Osteocyte (in vitro differentiated cells): Measurements from ENCODE around the gene SH3RF1. TPM values are rescaled to one million over a fixed set of nuclear protein-coding genes. Genes with fewer than 3 reads are reported as not detected.

Source experiments
- DNase-seq: peaks from one replicate; pipeline ENCODE4 v3.0.0; 2021; ENCODE audit warnings: mixed read lengths; ENCODE audit not compliant: unreplicated experiment; ENCODE audit errors: extremely low spot score
- H3K27ac Mint-ChIP-seq: one replicate; pipeline ENCODE4 v1.8.0; 2021; ENCODE audit warnings: mild to moderate bottlenecking, mixed read lengths; ENCODE audit not compliant: unreplicated experiment
- H3K27me3 Mint-ChIP-seq: one replicate; pipeline ENCODE4 v1.8.0; 2021; ENCODE audit warnings: mixed read lengths; ENCODE audit not compliant: unreplicated experiment
- H3K36me3 Mint-ChIP-seq: one replicate; pipeline ENCODE4 v1.8.0; 2021; ENCODE audit warnings: mixed read lengths; ENCODE audit not compliant: unreplicated experiment
- H3K4me1 Mint-ChIP-seq: one replicate; pipeline ENCODE4 v1.8.0; 2021; ENCODE audit warnings: mixed read lengths; ENCODE audit not compliant: unreplicated experiment
- H3K4me3 Mint-ChIP-seq: one replicate; pipeline ENCODE4 v1.8.0; 2021; ENCODE audit warnings: mild to moderate bottlenecking, moderate library complexity, mixed read lengths; ENCODE audit not compliant: unreplicated experiment
- H3K9me3 Mint-ChIP-seq: one replicate; pipeline ENCODE4 v1.8.0; 2021; ENCODE audit warnings: mixed read lengths; ENCODE audit not compliant: unreplicated experiment
- total RNA-seq: library from RNA; stranded (reverse); gene quantifications from 2 replicates; pipeline ENCODE4 v1.2.1, GENCODE V29; 2021
- TF ChIP-seq, protein P1 (sequence below): fragments of 200-600 bp; sonication (generic); IDR thresholded peaks from 2 replicates; pipeline ENCODE4 v1.5.0; 2021; ENCODE audit warnings: antibody characterized with exemption, mild to moderate bottlenecking, moderate library complexity

SH3RF1 gene
- total RNA-seq, 1 donor from 2014 or later = 31.8 TPM

DNA sequence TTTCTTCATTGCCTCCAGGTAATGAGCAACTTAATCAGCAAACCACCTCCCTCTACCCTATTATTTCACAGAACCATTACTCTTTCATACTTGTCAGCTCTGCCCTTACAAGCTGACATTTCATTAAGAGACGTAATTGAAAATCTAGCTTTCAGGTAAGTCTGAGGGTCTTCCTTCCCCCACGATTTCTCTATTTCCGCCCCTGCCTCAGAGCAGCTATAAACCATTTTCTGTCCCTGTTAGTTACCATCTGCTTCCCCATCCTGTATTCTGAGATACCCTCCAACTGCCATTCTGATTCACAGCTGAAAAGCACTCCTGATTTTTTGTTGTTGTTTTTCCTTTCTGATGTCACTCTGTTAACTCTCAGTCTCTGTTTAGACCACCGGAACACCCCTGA lies 37.1 kb downstream of the SH3RF1 start:
- H3K36me3 Mint-ChIP-seq = peaks cover 3% of the 10 kb centered on the region
- H3K4me1 Mint-ChIP-seq = peaks cover 63% of the 10 kb centered on the region
- no peaks in the 10 kb centered on the region for H3K27me3 Mint-ChIP-seq
- H3K27ac Mint-ChIP-seq = peak overlapping the region; percentile 66
- DNase-seq = no peak
- no peaks in the 10 kb centered on the region for H3K9me3 Mint-ChIP-seq
- no peak overlapping the region for H3K4me3 Mint-ChIP-seq
- TF ChIP-seq, protein P1, sequence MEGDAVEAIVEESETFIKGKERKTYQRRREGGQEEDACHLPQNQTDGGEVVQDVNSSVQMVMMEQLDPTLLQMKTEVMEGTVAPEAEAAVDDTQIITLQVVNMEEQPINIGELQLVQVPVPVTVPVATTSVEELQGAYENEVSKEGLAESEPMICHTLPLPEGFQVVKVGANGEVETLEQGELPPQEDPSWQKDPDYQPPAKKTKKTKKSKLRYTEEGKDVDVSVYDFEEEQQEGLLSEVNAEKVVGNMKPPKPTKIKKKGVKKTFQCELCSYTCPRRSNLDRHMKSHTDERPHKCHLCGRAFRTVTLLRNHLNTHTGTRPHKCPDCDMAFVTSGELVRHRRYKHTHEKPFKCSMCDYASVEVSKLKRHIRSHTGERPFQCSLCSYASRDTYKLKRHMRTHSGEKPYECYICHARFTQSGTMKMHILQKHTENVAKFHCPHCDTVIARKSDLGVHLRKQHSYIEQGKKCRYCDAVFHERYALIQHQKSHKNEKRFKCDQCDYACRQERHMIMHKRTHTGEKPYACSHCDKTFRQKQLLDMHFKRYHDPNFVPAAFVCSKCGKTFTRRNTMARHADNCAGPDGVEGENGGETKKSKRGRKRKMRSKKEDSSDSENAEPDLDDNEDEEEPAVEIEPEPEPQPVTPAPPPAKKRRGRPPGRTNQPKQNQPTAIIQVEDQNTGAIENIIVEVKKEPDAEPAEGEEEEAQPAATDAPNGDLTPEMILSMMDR = no peak

DNA sequence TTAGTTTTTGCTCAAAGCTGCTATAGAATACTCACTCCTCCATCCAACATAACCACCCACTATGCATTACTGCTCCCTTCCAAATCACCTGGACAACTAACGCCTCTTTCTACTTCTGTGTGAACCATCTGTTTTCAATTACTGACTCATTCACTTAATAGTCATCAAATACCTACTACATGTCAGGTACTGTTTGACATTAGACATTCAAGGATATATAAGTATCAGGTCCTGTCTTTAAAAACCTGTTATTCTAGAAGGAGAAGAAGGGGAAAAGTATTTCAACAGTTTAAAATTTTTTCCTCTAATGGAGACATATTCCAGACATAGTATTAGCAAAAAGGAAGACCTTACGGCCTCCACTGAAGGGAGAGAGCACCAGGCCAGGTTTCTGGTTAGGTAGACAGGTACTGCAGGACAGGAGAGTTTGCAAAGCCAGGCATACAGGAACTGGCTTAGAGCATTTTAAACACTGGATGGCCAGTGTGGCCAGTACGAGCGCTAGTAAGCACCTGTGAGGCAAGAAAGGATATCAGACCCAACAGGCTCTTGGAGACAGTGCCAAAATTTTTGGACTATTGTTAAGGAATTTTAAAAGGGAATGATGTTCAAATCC lies 39.0 kb downstream of the SH3RF1 start:
- Mint-ChIP-seq H3K27ac (peak overlapping the region; percentile 17), H3K36me3 (peaks cover 2% of the 10 kb centered on the region), H3K9me3 (no peaks in the 10 kb centered on the region), H3K4me3 (no peak overlapping the region), H3K4me1 (peaks cover 51% of the 10 kb centered on the region), H3K27me3 (no peaks in the 10 kb centered on the region)
- TF ChIP-seq, protein P1 = no peak
- no peak for DNase-seq

DNA sequence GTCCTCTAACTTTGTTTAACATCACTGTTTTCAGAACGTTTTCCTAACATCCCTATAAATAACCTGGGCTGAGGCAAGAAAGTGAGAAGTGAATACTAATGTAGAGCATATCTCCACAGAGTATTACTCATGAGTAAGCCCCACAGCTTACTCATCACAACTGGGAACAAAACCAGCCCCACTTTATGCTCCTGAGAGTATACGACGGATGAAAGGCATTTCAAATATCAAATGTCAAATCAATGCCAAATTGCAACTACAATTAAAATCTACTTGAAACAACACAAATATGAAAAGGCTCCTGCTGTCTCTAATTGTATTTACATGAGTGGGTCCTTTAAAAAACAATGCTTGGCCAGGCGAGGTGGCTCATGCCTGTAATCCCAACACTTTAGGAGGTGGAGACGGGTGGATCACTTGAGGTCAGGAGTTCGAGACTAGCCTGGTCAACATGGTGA lies 41.2 kb downstream of the SH3RF1 start:
- Mint-ChIP-seq H3K4me1 (peaks cover 37% of the 10 kb centered on the region), H3K27me3 (no peaks in the 10 kb centered on the region), H3K36me3 (peaks cover 2% of the 10 kb centered on the region), H3K9me3 (no peaks in the 10 kb centered on the region), H3K4me3 (no peak overlapping the region), H3K27ac (peak overlapping the region; percentile 65)
- TF ChIP-seq, protein P1 = no peak
- DNase-seq = no peak

DNA sequence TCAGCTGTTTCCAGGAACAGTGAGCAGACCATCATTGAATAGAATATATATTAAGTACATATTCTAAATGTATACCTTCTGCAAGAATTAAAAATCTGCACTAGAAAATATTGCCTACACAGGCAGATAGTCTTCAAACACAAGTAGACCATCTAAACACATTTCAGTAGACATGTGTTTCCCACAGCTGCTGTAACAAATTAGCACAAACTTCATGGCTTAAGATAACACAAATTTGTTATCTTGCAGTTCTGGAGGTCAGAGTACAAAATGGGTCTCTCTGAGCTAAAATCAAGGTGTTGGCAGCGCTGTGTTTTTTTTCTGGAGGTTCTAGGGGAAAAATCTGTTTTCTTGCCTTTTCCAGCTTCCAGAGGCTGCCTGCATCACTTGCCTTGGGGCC lies 42.7 kb downstream of the SH3RF1 start:
- Mint-ChIP-seq H3K27ac (peak overlapping the region; percentile 65), H3K9me3 (no peaks in the 10 kb centered on the region), H3K4me3 (no peak overlapping the region), H3K36me3 (peaks cover 2% of the 10 kb centered on the region), H3K4me1 (peaks cover 27% of the 10 kb centered on the region), H3K27me3 (no peaks in the 10 kb centered on the region)
- TF ChIP-seq, protein P1 = no peak
- no peak for DNase-seq

DNA sequence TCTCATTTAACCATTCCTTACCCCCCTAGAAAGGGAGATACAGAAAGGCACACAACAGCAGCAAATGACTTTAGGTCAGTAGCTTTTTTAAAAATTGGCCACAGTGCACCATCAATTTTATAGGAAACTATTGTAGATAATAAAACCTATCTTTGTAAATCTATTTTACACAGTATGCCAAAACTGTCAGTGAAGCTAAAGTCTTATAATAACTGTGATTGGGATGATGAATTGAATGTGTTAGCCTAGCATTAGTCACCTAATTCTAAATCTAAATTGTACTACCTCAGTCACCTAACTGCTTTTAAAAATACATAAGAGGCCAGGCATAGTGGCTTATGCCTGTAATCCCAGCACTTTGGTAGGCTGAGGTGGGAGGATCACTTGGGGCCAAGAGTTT lies 44.2 kb downstream of the SH3RF1 start:
- Mint-ChIP-seq H3K36me3 (no peaks in the 10 kb centered on the region), H3K27me3 (no peaks in the 10 kb centered on the region), H3K9me3 (no peaks in the 10 kb centered on the region), H3K4me1 (peaks cover 24% of the 10 kb centered on the region), H3K4me3 (no peak overlapping the region), H3K27ac (no peak overlapping the region)
- no peak for DNase-seq
- TF ChIP-seq, protein P1 = no peak
